HL-60/S4 treated with retinoic acid at 250 ng/mL for 4 days and 3 days (cell line): ENCODE data around the gene SPATA3.
"Not testable (repeated sequence)": the region's sequence is repeated elsewhere in the genome, so short reads cannot be mapped to it uniquely, and the experiment has no call there.

Source experiments
- in situ Hi-C: fragments of 300-500 bp; cut with MboI; formaldehyde crosslinking; loops from 2 replicates; pipeline ENCODE4 v1.7.0; 2022; ENCODE audit warnings: low sequenced_read_pairs

The SPATA3 gene

GRCh38 chr2:230990899-230991150, 5.1 kb upstream of the SPATA3 start:
- in situ Hi-C loops: no loop called here

- in situ Hi-C loops: no loop called here
These were observed 4.3 kb upstream of the SPATA3 start for GRCh38 chr2:230991598-230991997.

- in situ Hi-C loops: no loop called here
These were observed 740 bp downstream of the SPATA3 start for GRCh38 chr2:230996661-230997060.

GRCh38 chr2:230998882-230999281, 3.0 kb downstream of the SPATA3 start:
- in situ Hi-C loops: no loop called here

- in situ Hi-C loops: no loop called here
These were observed 3.6 kb downstream of the SPATA3 start for GRCh38 chr2:230999477-230999876.

- in situ Hi-C loops: no loop called here
These were observed 4.4 kb downstream of the SPATA3 start for GRCh38 chr2:231000211-231000904.

- in situ Hi-C loops: no loop called here
These were observed 5.1 kb downstream of the SPATA3 start for GRCh38 chr2:231001036-231001435.

GRCh38 chr2:231001921-231002320, 6.0 kb downstream of the SPATA3 start:
- in situ Hi-C loops: no loop called here

- in situ Hi-C loops: no loop called here
These were observed 6.7 kb downstream of the SPATA3 start for GRCh38 chr2:231002641-231003040.

- in situ Hi-C loops: no loop called here
These were observed 7.3 kb downstream of the SPATA3 start for GRCh38 chr2:231003186-231003585.

- in situ Hi-C loops: not testable (repeated sequence)
These were observed 9.0 kb downstream of the SPATA3 start for GRCh38 chr2:231004930-231005329.

GRCh38 chr2:231007286-231008098, 11.6 kb downstream of the SPATA3 start:
- in situ Hi-C loops: no loop called here

GRCh38 chr2:231008131-231008530, 12.2 kb downstream of the SPATA3 start:
- in situ Hi-C loops: no loop called here

- in situ Hi-C loops: no loop called here
These were observed 13.5 kb downstream of the SPATA3 start for GRCh38 chr2:231009236-231009919.

- in situ Hi-C loops: no loop called here
These were observed 14.3 kb downstream of the SPATA3 start for GRCh38 chr2:231010201-231010730.

- in situ Hi-C loops: no loop called here
These were observed 15.6 kb downstream of the SPATA3 start for GRCh38 chr2:231011526-231011925.

GRCh38 chr2:231012463-231012862, 16.5 kb downstream of the SPATA3 start:
- in situ Hi-C loops: no loop called here

- in situ Hi-C loops: no loop called here
These were observed 17.9 kb downstream of the SPATA3 start for GRCh38 chr2:231013820-231014219.

GRCh38 chr2:231015478-231015877, 19.6 kb downstream of the SPATA3 start:
- in situ Hi-C loops: no loop called here

- in situ Hi-C loops: no loop called here
These were observed 20.0 kb downstream of the SPATA3 start for GRCh38 chr2:231015926-231016325.

GRCh38 chr2:231016566-231017230, 20.8 kb downstream of the SPATA3 start:
- in situ Hi-C loops: no loop called here
